Measurements from ENCODE around the gene TNPO1. TPM values are rescaled to one million over a fixed set of nuclear protein-coding genes. Genes with fewer than 3 reads are reported as not detected.

Gene TNPO1
- total and polyA plus RNA-seq, 9 of the 15 experiments (the other 6 are each of a cell fraction or from before 2014, with no cell fraction given): 20.8 to 176 (median 97.9) TPM

GRCh38 chr5:72816284-72817075 lies at the start of gene TNPO1 (continued):
- TF ChIP-seq ZNF639 (CRISPR knock-in tag; conservative IDR thresholded peaks at IDR 0.05 in 1 of 2, IDR thresholded peaks at IDR 0.05 in 1 of 2) (0 out of 4 replicates have a peak, but pooled peaks of 1 of the 2 experiments have one; percentile 27), HCFC1 (IDR thresholded peaks at IDR 0.05; ENCODE audit: low read depth, low read length) (no peak), ZNF354B (CRISPR knock-in tag; IDR thresholded peaks at IDR 0.05) (no peak), CHD2 (IDR thresholded peaks at IDR 0.05; ENCODE audit: low read depth, low read length) (no peak), ARNT (IDR thresholded peaks at IDR 0.05) (no peak), RAD51 (IDR thresholded peaks at IDR 0.05; ENCODE audit: borderline replicate concordance, low read depth) (no peak), SP1 (CRISPR knock-in tag; IDR thresholded peaks at IDR 0.05) (peak; percentile 71; the same call in 1 of the 2 replicates), JUND (IDR thresholded peaks at IDR 0.05; ENCODE audit: borderline replicate concordance, low read depth, low read length) (0 out of 2 replicates have a peak, but pooled peaks have one; percentile 3), JUND (tag; IDR thresholded peaks at IDR 0.05; ENCODE audit: borderline replicate concordance, low read depth, low read length) (no peak), MYC (IDR thresholded peaks at IDR 0.05; ENCODE audit: low read depth, low read length) (peak; percentile 57), MYC (CRISPR knock-in tag; IDR thresholded peaks at IDR 0.05; ENCODE audit: borderline replicate concordance, low read depth) (no peak), PHB2 (IDR thresholded peaks at IDR 0.05; ENCODE audit: low read depth) (no peak), YY1 (IDR thresholded peaks at IDR 0.05; ENCODE audit: borderline replicate concordance in 1 of 3, control insufficient read depth in 1 of 3, extremely low read depth in 1 of 3, insufficient read depth in 3 of 3, insufficient read length in 1 of 3, insufficient replicate concordance in 2 of 3, low read depth in 1 of 3, low read length in 2 of 3) (peak in 2 of 3 experiments; percentile 76 to 85), GTF2A2 (tag; IDR thresholded peaks at IDR 0.05) (no peak), IFI16 (CRISPR knock-in tag; IDR thresholded peaks at IDR 0.05) (no peak), ATF6 (CRISPR knock-in tag; IDR thresholded peaks at IDR 0.05) (no peak; the same call in 1 of the 2 replicates)
- TF ChIP-seq, protein P1, sequence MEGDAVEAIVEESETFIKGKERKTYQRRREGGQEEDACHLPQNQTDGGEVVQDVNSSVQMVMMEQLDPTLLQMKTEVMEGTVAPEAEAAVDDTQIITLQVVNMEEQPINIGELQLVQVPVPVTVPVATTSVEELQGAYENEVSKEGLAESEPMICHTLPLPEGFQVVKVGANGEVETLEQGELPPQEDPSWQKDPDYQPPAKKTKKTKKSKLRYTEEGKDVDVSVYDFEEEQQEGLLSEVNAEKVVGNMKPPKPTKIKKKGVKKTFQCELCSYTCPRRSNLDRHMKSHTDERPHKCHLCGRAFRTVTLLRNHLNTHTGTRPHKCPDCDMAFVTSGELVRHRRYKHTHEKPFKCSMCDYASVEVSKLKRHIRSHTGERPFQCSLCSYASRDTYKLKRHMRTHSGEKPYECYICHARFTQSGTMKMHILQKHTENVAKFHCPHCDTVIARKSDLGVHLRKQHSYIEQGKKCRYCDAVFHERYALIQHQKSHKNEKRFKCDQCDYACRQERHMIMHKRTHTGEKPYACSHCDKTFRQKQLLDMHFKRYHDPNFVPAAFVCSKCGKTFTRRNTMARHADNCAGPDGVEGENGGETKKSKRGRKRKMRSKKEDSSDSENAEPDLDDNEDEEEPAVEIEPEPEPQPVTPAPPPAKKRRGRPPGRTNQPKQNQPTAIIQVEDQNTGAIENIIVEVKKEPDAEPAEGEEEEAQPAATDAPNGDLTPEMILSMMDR (IDR thresholded peaks at IDR 0.05 in 2 of 3, conservative IDR thresholded peaks at IDR 0.05 in 1 of 3; ENCODE audit: insufficient read depth in 2 of 3, low read depth in 1 of 3, low read length in 3 of 3): no peak
- TF ChIP-seq, protein P2, sequence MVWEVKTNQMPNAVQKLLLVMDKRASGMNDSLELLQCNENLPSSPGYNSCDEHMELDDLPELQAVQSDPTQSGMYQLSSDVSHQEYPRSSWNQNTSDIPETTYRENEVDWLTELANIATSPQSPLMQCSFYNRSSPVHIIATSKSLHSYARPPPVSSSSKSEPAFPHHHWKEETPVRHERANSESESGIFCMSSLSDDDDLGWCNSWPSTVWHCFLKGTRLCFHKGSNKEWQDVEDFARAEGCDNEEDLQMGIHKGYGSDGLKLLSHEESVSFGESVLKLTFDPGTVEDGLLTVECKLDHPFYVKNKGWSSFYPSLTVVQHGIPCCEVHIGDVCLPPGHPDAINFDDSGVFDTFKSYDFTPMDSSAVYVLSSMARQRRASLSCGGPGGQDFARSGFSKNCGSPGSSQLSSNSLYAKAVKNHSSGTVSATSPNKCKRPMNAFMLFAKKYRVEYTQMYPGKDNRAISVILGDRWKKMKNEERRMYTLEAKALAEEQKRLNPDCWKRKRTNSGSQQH (CRISPR knock-in tag; IDR thresholded peaks at IDR 0.05): no peak
